HepG2 (cell line): Measurements from ENCODE around the gene CDC42SE1. TPM values are rescaled to one million over a fixed set of nuclear protein-coding genes. Genes with fewer than 3 reads are reported as not detected.
A peak's percentile ranks its signal among the peaks of the same experiment; 100 is the strongest.

Experiments used
- CBX1 ChIP-seq: IDR thresholded peaks from one replicate; pipeline ENCODE4 v1.6.1; 2016; ENCODE audit warnings: antibody characterized with exemption, low read depth
- CBX5 ChIP-seq: sonication (generic); formaldehyde crosslinking; IDR thresholded peaks from 2 replicates; pipeline ENCODE4 v1.4.0; 2020; ENCODE audit warnings: missing genetic modification reagents, borderline replicate concordance
- CENPX ChIP-seq: sonication (generic); formaldehyde crosslinking; IDR thresholded peaks from 2 replicates; pipeline ENCODE4 v1.9.0; 2021; ENCODE audit warnings: mild to moderate bottlenecking, missing genetic modification reagents, moderate library complexity
- ETS1 ChIP-seq: sonication (generic); formaldehyde crosslinking; IDR thresholded peaks from 2 replicates; pipeline ENCODE4 v1.4.0; 2020; ENCODE audit warnings: missing genetic modification reagents
- HNRNPLL ChIP-seq: fragments of 200-400 bp; formaldehyde crosslinking; IDR thresholded peaks from 2 replicates; pipeline ENCODE4 v1.6.1; 2017; ENCODE audit warnings: mild to moderate bottlenecking, low read depth, low read length; ENCODE audit not compliant: poor library complexity, severe bottlenecking
- KDM5B ChIP-seq: sonication (generic); formaldehyde crosslinking; IDR thresholded peaks from 2 replicates; pipeline ENCODE4 v1.4.0; 2020; ENCODE audit warnings: missing genetic modification reagents, mild to moderate bottlenecking, borderline replicate concordance
- MBNL3 ChIP-seq: fragments of 250-450 bp; sonication (Bioruptor Pico); conservative IDR thresholded peaks from 2 replicates; pipeline ENCODE4 v1.8.0; 2022; ENCODE audit warnings: mild to moderate bottlenecking, inconsistent platforms
- MEIS2 ChIP-seq: sonication (generic); formaldehyde crosslinking; IDR thresholded peaks from 2 replicates; pipeline ENCODE4 v1.9.0; 2021; ENCODE audit warnings: mild to moderate bottlenecking, missing genetic modification reagents
- MIXL1 ChIP-seq: IDR thresholded peaks from 2 replicates; pipeline ENCODE4 v1.6.1; 2016
- PAF1 ChIP-seq: IDR thresholded peaks from 2 replicates; pipeline ENCODE4 v1.6.1; 2016; ENCODE audit warnings: missing genetic modification reagents, missing compliant biosample characterization
- PHB2 ChIP-seq: fragments of 450-650 bp; IDR thresholded peaks from 2 replicates; pipeline ENCODE4 v1.6.1; 2018; ENCODE audit not compliant: partially characterized antibody
- RFX3 ChIP-seq: IDR thresholded peaks from 2 replicates; pipeline ENCODE4 v1.6.1; 2016; ENCODE audit warnings: missing biosample characterization, missing genetic modification reagents
- SKIL ChIP-seq: sonication (generic); formaldehyde crosslinking; IDR thresholded peaks from 2 replicates; pipeline ENCODE4 v1.8.0; 2022; ENCODE audit warnings: missing genetic modification reagents, mild to moderate bottlenecking, moderate library complexity, borderline replicate concordance
- SRY ChIP-seq: sonication (generic); formaldehyde crosslinking; IDR thresholded peaks from 2 replicates; pipeline ENCODE4 v1.8.0; 2022; ENCODE audit warnings: mild to moderate bottlenecking, missing genetic modification reagents
- SSRP1 ChIP-seq: IDR thresholded peaks from 2 replicates; pipeline ENCODE4 v1.6.1; 2016; ENCODE audit warnings: control low read depth
- U2AF1 ChIP-seq: fragments of 200-400 bp; formaldehyde crosslinking; optimal IDR thresholded peaks from 2 replicates; pipeline ENCODE3; 2017; ENCODE audit warnings: mild to moderate bottlenecking, low read depth, low read length
- ZNF34 ChIP-seq: sonication (generic); formaldehyde crosslinking; IDR thresholded peaks from 2 replicates; pipeline ENCODE4 v1.4.0; 2020; ENCODE audit warnings: mild to moderate bottlenecking, missing genetic modification reagents, borderline replicate concordance
- ZNF430 ChIP-seq: sonication (generic); formaldehyde crosslinking; IDR thresholded peaks from 2 replicates; pipeline ENCODE4 v1.9.0; 2021; ENCODE audit warnings: mild to moderate bottlenecking, missing genetic modification reagents
- ZNF589 ChIP-seq: sonication (generic); formaldehyde crosslinking; conservative IDR thresholded peaks from 2 replicates; pipeline ENCODE4 v1.8.0; 2022; ENCODE audit warnings: mild to moderate bottlenecking, moderate library complexity, missing genetic modification reagents
- ZNF644 ChIP-seq: IDR thresholded peaks from 2 replicates; pipeline ENCODE4 v1.6.1; 2016; ENCODE audit warnings: low read depth
- ZNF703 ChIP-seq: sonication (generic); formaldehyde crosslinking; IDR thresholded peaks from 2 replicates; pipeline ENCODE4 v1.5.1; 2020; ENCODE audit warnings: missing genetic modification reagents, mild to moderate bottlenecking, moderate library complexity, borderline replicate concordance
- polyA plus RNA-seq, 8 experiments: library from polyadenylated mRNA; depleted of rRNA in 3 of 8; stranded (reverse) in 7 of 8; unstranded in 1 of 8; fragments of >200 nt; fragmentation: Illumina TruSeq in 4 of 8; extraction: Trizol in 4 of 8; gene quantifications; 2 replicates each; pipeline versions ENCODE4 v1.2.1 to v1.2.3, GENCODE V29; 2011 to 2016; ENCODE audit warnings: low read depth in 4 of 8, missing spikeins in 1 of 8, mixed read lengths in 1 of 8; ENCODE audit not compliant: insufficient read depth in 1 of 8
- total RNA-seq, 5 experiments: library from RNA; depleted of rRNA; stranded (reverse); fragments of >200 nt; fragmentation: Illumina TruSeq; extraction: Trizol; gene quantifications; 2 replicates each; pipeline ENCODE4 v1.2.3, GENCODE V29; 2016; ENCODE audit warnings: low read depth in 1 of 5
- TF ChIP-seq, protein P1 (sequence below): sonication (generic); formaldehyde crosslinking; IDR thresholded peaks from 2 replicates; pipeline ENCODE4 v1.4.0; 2020; ENCODE audit warnings: mild to moderate bottlenecking, missing genetic modification reagents, borderline replicate concordance

Gene CDC42SE1
- total and polyA plus RNA-seq, 2 of the 13 experiments (the other 11 are each of a cell fraction or from before 2014, with no cell fraction given): 17.6 to 17.9 TPM

- TF ChIP-seq MBNL3 (CRISPR knock-in tag) (no peak), KDM5B (CRISPR knock-in tag) (no peak; the same call in 1 of the 2 replicates), SKIL (no peak), ZNF589 (CRISPR knock-in tag) (0 out of 2 replicates have a peak, but pooled peaks have one; percentile 21), SSRP1 (no peak), CBX1 (no peak), MIXL1 (CRISPR knock-in tag) (no peak), CBX5 (no peak; the same call in 1 of the 2 replicates), SRY (0 out of 2 replicates have a peak, but pooled peaks have one; percentile 77), ZNF34 (CRISPR knock-in tag) (no peak), ETS1 (CRISPR knock-in tag) (no peak), ZNF430 (peak; percentile 42; the same call in 1 of the 2 replicates), U2AF1 (peak; percentile 70), CENPX (no peak), ZNF644 (CRISPR knock-in tag) (0 out of 2 replicates have a peak, but pooled peaks have one; percentile 20), ZNF703 (no peak), PHB2 (no peak), RFX3 (CRISPR knock-in tag) (peak; percentile 66), HNRNPLL (peak; percentile 95), MEIS2 (CRISPR knock-in tag) (no peak), PAF1 (CRISPR knock-in tag) (no peak)
- TF ChIP-seq, protein P1, sequence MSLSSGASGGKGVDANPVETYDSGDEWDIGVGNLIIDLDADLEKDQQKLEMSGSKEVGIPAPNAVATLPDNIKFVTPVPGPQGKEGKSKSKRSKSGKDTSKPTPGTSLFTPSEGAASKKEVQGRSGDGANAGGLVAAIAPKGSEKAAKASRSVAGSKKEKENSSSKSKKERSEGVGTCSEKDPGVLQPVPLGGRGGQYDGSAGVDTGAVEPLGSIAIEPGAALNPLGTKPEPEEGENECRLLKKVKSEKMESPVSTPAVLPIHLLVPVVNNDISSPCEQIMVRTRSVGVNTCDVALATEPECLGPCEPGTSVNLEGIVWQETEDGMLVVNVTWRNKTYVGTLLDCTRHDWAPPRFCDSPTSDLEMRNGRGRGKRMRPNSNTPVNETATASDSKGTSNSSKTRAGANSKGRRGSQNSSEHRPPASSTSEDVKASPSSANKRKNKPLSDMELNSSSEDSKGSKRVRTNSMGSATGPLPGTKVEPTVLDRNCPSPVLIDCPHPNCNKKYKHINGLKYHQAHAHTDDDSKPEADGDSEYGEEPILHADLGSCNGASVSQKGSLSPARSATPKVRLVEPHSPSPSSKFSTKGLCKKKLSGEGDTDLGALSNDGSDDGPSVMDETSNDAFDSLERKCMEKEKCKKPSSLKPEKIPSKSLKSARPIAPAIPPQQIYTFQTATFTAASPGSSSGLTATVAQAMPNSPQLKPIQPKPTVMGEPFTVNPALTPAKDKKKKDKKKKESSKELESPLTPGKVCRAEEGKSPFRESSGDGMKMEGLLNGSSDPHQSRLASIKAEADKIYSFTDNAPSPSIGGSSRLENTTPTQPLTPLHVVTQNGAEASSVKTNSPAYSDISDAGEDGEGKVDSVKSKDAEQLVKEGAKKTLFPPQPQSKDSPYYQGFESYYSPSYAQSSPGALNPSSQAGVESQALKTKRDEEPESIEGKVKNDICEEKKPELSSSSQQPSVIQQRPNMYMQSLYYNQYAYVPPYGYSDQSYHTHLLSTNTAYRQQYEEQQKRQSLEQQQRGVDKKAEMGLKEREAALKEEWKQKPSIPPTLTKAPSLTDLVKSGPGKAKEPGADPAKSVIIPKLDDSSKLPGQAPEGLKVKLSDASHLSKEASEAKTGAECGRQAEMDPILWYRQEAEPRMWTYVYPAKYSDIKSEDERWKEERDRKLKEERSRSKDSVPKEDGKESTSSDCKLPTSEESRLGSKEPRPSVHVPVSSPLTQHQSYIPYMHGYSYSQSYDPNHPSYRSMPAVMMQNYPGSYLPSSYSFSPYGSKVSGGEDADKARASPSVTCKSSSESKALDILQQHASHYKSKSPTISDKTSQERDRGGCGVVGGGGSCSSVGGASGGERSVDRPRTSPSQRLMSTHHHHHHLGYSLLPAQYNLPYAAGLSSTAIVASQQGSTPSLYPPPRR: no peak; the same call in 1 of the 2 replicates
Measured at GRCh38 chr1:151008244-151009205, 50.9 kb downstream of the CDC42SE1 start, which contains the start of gene PRUNE1 (continued).
